Colon (tissue), 2 donors: Measurements from ENCODE around the gene CCDC91.

Experiments
- FAIRE-seq: peaks from 2 replicates; lab custom pipeline; 2012; peaks lifted over from hg19 to GRCh38; lab: Jason Lieb, UNC
- donor health status: control.
- donor health status: control.

Gene CCDC91

DNA sequence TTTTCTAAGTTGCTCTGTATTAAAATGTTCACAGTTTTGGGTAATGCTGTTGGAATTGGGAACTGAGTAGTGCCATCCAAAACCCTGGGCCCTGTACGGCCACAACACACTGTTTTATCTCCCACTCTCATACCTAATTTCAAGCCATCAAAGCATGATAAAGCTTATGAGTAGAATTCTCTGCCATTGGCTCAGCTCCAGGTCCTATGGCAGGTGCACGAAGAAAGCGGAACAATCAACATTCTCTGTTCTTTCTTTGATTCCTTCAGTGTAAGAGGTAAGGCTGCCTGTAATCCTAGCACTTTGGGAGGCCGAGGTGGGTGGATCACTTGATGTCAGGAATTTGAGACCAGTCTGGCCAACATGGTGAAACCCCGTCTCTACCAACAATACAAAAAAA lies 394.9 kb downstream of the CCDC91 start:
- no peak for FAIRE-seq

DNA sequence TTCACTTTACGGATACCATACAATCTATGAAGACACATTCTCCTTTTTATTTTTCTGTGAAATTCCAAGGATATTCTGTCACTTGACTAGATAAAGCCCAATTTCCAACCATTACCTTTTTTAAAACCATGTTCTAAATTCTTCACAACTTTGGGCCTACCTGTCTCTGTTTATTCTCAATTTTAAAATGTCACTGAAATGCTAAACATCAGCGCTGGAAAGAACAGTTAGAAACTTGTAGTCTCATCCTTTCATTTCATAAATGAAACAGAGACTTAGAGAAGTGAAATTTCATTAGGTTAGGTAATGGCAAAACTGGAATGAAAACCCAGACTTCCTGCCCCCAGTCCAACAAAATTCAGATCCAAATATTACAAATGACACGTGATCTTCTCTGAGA lies 396.2 kb downstream of the CCDC91 start:
- no peak for FAIRE-seq

DNA sequence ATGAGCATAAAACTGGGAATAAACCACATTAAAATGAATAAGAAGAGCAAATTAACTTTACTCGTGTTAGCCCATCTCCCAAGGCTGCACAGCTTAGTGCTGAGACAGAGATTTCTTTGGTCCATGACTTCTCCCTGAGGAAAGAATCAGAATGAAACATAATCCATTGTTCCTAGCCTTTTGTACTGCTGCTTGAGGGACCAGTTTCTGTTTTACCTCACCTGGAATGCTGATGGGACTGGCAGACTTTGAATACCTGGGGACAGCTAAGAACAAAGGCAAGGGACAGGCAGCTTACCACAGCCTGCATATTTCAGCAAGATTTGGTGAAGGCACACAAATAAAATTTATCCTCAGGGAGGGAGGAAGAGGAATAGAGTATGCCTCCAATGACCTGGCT lies 401.6 kb downstream of the CCDC91 start:
- no peak for FAIRE-seq
